GM20431 (cell line): ENCODE measurements around the gene SCO2.
"Not testable (repeated sequence)": the region's sequence is repeated elsewhere in the genome, so short reads cannot be mapped to it uniquely, and the experiment has no call there.

ENCODE experiments used
- in situ Hi-C: fragments of 300-500 bp; cut with MseI, MboI; formaldehyde crosslinking; loops from one replicate; pipeline ENCODE4 v1.15.0; 2020; ENCODE audit warnings: low sequenced_read_pairs; ENCODE audit not compliant: unreplicated experiment

Gene SCO2

DNA sequence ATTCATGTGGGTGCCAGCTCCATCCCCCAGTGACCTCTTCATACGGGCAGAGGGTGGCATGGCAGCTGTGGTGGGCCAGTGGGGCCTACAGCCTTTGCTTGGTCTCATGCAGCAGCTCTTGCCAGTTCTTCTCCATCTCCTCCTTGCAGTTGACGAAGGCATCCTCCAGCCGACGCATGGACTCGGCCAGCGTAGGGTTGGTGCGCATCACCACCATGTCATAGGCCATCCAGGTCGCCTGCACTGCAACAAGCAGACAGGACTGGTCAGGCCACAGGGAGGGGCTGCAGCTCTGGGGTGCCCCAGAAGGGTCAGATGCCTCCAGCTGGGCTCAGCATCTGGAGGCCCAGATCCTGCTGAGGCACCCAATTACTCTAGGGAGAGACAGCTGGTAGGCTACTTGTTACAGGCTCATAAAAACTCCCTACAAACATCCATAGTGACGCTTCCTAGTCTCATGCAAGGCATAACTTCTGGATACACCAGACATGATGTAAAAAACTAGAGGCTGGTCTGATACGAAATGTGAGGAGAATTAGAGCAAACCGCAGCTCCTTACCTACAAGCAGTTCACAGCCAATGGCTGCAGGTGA lies 25.9 kb upstream of the SCO2 start:
- in situ Hi-C loops = no loop called here

DNA sequence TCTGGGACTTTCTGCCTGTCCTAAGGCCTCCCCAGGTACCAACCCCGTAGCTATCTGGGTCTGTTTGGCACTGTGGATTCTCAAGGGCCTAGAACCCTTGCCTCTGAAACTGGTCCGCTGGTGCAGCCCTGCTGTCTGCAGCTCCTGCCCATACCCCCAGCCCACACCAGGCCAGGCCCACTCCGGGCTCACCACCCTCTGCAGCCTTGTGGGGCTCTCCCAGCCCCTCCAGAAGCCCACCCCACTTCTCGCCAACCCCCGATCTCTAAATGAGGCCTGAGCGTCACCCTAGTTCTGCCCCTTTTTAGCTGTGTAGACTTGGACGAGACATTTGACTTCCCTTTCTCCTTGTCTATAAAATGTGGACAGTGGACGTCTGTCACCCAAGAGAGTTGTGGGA lies 25.0 kb upstream of the SCO2 start:
- in situ Hi-C loops = no loop called here

DNA sequence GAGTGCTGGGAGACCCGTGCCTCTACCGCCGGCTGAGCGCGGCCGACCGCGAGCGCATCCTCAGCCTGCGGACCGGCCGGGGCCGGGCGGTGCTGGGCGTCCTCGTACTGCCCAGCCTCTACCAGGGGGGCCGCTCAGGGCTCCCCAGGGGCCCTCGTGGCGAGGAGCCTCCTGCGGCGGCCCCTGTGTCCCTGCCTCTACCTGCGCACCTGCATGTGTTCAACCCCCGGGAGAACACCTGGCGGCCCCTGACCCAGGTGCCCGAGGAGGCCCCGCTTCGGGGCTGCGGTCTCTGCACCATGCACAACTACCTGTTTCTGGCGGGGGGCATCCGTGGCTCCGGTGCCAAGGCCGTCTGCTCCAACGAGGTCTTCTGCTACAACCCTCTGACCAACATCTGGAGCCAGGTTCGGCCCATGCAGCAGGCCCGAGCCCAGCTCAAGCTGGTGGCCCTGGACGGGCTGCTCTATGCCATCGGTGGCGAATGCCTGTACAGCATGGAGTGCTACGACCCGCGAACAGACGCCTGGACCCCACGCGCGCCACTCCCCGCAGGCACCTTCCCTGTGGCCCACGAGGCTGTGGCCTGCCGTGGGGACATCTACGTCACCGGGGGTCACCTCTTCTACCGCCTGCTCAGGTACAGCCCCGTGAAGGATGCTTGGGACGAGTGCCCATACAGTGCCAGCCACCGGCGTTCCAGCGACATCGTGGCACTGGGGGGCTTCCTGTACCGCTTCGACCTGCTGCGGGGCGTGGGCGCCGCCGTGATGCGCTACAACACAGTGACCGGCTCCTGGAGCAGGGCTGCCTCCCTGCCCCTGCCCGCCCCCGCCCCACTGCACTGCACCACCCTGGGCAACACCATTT lies 23.8 kb upstream of the SCO2 start:
- in situ Hi-C loops = no loop called here

DNA sequence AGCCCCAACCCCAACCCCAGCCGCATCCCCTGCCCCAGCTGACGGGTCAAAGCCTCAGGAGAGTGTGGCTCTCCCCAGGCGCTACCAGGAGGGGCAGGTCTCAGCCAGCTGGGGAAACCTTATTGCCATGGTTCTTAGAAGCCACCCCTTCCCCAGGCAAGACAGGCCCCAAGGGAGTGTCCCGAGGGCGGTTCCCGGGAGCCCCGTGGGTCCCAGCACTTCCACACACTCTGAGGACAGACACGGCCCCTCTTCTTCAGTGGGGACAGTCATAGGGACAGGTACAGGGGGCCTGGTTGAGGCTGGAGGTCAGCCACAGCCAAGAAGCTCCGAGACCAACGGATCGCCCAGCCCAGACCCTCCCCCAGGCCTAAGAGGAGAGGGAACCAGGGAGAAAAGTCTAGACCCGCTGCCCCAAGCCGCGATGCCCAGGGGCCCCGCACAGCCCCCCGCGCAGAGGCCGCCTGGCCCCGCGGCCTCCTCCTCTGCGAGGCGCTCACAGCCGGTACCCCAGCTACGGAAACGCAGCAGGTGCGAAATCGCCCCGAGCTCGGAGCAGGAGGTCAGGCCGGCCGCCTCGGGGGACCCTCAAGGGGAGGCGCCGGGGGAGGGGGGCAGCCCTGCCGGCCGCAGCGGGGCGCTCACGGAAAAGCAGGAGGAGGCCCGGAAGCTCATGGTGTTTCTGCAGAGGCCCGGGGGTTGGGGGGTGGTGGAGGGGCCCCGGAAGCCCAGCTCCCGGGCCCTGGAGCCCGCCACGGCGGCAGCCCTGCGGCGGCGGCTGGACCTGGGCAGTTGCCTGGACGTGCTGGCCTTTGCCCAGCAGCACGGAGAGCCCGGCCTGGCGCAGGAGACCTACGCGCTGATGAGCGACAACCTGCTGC lies 22.9 kb upstream of the SCO2 start:
- in situ Hi-C loops = no loop called here

DNA sequence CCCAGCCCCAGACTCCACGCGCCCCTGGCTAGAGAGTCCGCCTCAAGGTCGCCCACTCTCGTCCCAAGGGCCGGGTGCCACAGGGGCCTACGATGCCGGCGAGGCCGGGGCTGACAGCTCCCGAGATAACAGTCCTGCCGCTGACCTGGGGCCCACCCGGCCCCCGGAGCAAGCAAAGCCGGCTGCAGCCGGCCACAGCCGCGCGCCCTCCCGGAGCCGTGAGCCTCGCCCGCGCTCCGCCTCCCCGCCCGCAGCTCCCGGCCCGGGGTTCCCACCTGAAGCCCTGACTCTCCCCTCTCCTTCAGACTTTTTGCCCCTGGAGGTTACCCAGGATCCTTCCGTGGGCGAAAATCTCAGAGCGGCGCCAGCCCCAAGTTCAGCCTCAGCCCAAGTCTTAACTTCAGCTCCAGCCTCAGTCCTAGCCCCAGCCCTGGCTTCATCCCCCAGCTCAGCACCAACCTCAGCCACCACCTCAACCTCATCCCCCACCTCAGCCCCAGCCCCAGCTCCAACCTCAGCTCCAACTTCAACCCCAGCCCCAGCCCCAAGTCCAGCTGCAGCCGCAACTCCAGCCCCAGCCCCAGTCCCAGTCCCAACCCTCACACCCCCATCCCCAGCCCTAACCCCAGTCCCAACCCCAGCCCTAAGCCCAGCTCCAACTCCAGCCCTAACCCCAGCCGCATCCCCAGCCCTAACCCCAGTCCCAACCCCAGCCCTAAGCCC lies 22.0 kb upstream of the SCO2 start:
- in situ Hi-C loops = no loop called here

DNA sequence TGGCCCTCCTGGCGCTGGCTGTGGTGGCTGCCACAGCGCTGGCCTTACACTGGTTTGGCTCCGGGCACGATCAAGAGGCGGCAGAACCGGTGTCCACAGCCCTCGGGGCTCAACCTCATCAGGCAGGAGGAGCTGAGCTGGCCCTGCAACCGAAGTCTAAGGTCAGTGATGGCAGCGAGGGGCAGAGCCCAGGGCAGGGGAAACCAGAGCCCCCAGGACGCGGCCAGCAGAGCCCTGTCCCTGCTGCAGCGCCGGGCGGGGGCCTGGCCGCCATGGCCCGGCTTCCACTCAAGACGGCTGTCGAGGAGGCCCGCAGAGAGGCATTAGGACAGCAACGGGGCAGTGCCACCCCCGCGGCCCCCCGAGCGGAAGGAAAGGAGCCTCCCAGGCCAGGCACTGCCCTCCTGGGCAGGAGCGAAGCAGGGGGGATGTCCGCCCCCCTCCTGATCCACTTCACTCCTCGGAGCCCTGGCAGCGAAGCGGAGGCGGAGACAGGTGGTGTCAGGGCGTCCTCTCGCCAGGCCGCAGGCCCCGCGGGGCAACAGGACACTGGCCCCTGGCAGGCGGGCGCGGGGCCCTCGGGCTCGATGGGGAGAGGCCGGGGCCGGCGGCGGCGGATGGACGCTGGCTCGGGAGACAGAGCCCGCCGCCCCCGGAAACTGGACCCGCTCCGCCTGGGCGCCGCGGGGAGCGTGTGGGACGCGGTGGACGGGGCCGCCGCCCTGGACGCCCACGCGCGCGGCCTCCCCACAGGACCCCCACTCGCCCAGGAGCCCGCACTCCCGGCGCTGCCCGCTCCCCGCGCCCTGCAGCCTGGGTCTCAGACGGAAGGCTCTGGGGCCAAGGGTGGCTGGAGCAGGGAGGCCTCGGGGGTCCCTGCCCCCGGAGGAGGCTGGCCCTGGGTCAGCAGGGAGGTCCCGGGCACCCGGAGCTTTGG lies 21.2 kb upstream of the SCO2 start:
- in situ Hi-C loops = no loop called here

DNA sequence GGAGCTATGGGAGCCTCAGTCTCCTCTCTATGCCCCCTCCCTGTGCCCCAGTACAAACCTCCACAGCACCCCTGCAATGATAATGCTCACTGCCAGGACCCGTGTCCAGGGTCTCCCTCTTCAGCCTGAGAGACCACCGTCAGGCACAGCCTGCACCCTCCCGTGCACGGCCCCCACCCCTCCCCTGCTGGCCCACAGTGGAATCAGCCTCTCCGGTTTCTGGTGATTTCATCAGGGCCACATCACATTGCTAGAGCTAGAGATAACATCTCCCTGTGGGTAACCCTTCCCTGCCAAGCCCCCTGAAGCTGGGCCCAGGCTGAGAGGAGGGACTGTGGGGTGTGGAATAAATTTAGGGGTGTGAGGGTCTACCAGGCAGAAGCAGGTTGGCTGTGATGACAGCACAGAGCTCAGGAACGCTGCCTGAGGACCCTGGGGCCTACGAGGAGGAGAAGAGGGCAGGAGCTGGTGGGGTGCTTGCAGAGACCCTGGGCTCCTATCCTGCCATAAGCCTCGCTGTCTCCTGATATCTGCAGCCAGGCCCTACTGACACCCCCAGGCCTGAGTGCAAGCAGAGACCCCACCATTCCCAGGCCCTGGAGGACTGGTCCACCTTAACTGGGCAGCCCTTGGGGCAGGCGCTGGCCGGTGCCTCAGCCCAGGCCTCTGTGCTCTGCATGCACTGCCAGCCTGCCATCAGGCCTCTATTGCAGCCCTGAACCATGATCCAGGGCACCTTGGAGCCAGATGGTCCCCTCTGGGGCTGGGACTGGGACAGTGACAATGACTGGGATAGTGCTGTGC lies 20.3 kb upstream of the SCO2 start, which contains the start of gene KLHDC7B:
Gene KLHDC7B (plus strand): TSS at position 378 of the 804 bp plus-strand sequence. CDS start 345 bp downstream, at position 723.
- in situ Hi-C loops = no loop called here

DNA sequence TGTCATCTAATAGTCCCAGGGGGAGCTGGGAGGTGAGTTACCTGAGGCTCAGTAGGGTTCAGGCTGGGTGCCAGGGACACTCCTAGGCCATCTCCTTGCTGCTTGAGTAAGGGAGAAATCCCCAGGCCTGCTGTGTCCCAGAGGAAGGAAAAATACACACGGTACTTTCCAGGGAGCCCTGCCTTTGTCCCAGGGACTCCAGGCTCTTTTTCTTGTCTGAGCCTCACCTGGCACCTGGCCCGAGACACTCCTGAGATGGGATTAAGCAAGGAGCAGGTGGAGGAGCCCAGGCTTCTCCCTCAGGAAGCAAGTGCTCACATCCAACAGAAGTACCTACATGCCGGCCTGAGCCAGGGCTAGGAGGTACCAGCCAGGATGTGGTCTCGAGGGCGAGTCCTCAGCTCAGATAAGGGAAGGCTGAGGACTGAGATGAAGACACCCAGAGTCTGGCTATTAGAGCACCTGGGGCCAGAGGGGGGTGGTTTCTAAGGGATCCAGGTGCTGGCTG lies 19.4 kb upstream of the SCO2 start:
- in situ Hi-C loops = no loop called here

DNA sequence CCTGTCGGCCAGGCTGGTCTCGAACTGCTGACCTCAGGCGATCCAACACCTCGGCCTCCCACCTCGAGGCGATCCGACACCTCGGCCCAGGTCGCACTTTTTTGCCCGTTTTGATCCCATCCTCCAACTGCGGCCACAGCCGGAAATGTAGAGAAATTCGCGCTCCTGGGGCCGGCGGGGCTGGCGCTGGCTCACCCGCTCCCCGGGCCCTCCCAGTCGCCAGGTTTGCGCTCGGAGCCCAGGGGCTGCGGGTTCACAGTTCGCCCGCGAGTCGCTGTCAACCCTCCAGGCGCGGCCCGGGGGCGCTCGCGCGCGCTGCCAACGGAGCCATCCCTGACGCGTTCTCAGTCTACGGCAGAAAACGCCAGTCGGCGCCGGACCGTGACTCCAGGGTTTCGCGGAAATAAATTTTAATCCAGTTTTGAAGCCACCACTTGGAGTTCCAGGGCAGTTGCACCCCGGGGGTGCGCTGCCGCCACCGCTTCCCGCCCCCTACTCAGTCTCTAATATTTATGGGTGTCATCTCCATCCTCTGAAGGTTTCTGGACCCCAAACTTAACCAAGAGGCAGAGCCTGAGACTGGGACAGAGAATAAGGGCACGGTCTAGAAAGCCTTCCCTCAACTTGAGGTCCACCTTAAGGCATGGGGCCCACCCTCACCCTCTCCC lies 18.8 kb upstream of the SCO2 start:
- in situ Hi-C loops = no loop called here

DNA sequence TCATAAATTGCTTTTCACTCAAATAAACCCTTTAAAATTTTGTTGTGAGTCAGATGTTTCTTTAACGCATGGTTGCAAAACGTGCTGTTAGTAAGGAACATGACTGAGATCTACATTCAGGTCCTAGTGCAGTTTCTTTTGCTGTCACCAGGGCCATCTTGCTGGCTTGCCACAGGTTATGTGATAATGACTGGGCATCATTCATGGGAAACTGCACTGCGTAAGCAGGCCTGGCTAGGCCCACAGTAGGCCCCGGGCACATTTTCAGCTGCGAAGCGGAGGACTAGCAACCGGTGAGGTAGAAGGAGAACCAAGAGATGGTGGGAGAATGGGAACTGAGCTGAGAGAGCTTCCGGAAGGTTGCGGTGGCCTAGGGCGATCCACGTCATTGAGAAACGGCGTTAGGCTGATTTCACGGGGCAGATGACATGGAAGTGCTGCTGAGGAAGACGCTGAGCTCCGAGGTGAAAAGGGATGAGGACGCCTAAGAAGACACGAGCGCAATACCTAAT lies 17.1 kb upstream of the SCO2 start:
- in situ Hi-C loops = no loop called here

DNA sequence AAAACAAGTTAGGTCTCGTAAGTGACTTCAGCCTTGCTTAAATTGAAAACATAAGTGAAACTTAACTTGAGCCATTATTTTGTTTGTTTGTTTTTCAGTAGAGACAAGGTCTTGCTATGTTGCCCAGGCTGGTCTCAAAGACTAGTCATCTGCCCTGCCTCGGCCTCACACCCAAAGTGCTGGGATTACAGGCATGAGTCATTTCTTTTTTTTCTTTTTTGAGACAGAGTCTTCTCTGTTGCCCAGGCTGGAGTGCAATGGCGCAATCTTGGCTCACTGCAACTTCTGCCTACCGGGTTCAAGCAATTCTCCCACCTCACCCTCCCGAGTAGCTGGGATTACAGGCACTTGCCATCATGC lies 16.2 kb upstream of the SCO2 start:
- in situ Hi-C loops = not testable (repeated sequence)

DNA sequence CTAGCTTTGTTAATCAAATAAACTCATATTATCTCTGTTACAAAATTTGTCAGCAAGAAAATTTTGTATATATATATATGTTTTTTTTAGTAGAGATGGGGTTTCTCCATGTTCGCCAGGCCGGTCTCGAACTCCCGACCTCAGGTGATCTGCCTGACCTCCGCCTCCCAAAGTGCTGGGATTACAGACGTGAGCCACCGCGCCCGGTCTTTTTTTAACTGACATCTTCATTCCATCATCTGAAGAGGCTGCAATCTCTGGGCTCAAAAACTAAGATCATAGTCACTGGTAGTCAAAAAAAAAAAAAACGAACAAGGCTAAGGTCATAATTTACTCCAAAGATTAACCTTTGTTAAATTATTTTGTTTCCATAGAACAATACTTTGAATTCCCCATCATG lies 15.0 kb upstream of the SCO2 start:
- in situ Hi-C loops = no loop called here

DNA sequence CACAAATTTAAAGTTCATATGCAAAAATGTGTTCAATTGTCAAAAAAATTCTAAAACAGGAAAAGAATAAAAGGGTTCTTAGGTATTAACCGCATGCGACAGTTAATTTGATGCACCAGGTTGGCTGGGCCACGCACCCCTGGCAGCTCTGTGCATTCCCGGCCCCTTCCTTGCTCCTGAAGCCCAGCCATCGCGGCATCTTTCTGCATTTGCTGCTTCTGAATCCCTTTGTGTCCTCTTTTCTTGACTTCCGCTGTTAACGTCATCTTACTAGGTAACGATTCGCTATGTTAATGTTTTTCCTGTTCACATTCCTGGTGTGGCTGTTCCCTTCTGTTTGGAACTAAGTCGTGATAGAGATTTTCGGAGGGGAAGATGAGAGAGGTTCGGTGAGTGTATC lies 12.4 kb upstream of the SCO2 start:
- in situ Hi-C loops = no loop called here

DNA sequence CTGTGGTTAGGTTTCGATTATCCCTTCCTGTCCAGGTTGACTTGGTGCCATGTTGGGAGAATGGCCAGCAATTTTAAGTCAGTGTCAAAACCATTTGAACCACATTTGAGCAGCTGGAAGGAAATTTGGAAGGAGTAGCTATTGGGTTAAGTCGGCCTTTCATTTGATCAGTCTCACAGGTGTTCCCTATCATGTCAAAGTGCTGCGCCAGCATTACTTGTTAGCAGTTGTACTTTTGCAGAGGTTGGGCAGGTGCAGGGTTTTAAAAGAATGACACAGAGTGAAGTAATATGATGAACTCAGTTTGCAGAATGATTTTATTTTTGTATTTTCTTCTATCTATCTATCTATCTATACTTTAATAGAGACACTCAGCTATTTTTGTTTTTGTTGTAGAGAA lies 10.8 kb upstream of the SCO2 start:
- in situ Hi-C loops = no loop called here

DNA sequence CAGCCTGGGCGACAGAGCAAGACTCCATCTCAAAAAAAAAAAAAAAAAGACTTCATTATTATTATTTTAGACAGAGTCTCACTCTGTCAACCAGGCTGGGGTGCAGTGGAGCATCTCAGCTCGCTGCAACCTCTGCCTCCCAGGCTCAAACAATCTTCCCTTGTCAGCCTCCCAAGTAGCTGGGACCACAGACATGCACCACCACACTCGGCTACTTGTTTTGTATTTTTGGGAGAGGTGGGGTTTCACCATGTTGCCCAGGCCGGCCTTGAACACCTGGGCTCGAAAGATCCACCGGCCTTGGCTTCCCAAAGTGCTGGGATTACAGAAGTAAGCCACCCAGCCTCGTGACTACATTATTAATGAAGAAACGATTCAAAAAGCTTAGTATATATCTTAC lies 9.7 kb upstream of the SCO2 start:
- in situ Hi-C loops = no loop called here

DNA sequence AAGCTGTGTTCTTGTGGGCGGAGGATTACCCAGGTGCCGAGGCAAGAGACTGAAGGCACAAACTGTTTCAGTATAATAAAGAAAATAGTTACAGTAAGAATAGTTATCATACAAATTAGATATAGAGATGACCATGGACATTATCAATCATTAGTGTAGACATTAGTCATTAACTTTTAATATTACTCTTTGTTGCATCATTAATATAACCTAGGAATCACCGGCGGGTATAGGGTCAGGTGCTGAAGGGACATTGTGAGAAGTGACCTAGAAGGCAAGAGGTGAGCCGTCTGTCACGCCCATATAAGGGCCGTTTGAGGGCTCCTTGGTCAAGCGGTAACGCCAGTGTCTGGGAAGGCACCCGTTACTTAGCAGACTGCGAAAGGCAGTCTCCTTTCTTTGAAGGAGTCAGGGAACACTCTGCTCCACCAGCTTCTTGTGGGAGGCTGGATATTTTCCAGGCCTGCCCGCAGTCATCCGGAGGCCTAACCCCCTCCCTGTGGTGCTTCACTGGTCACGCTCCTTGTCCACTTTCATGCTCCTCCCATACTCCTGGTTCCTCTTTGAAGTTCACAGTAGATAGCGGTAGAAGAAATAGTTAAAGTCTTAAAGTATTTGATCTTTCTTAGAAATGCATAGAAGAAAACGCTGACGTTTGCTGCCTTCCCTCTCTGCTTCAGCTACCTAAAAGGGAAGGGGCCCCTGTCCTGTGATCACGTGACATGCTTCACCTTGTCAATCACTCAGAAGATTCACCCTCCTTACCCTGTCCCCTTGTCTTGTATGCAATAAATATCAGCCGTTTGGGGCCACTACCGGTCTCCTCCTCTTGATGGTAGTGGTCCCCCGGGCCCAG lies 8.7 kb upstream of the SCO2 start:
- in situ Hi-C loops = not testable (repeated sequence)
